Hepatocyte (in vitro differentiated cells): ENCODE results near the gene PNRC2.

Source experiments
- CTCF ChIP-seq: fragments of 200-600 bp; sonication (generic); IDR thresholded peaks from 2 replicates; pipeline ENCODE4 v1.5.1; 2016; ENCODE audit warnings: antibody characterized with exemption, mild to moderate bottlenecking; ENCODE audit not compliant: poor library complexity
- EZH2 ChIP-seq: fragments of 200-600 bp; sonication (generic); IDR thresholded peaks from 2 replicates; pipeline ENCODE4 v1.6.1; 2016; ENCODE audit warnings: antibody characterized with exemption, mild to moderate bottlenecking, borderline replicate concordance

- TF ChIP-seq CTCF (no peak), EZH2 (no peak)
These were observed 4.6 kb downstream of the PNRC2 start for GRCh38 chr1:23964235-23964668.
